NCI-H2029 (cell line): ENCODE data around the gene CTSK.

Experiments
- DNase-seq: peaks from one replicate; lab custom pipeline; 2025; lab: John Stamatoyannopoulos, UW

Gene CTSK

GRCh38 chr1:150760013-150760412 lies 48.0 kb downstream of the CTSK start:
- no peak for DNase-seq

GRCh38 chr1:150753416-150753815 lies 54.6 kb downstream of the CTSK start:
- no peak for DNase-seq

GRCh38 chr1:150751443-150751842 lies 56.6 kb downstream of the CTSK start:
- DNase-seq: no peak

- DNase-seq: no peak
Measured at GRCh38 chr1:150749720-150750311, 58.2 kb downstream of the CTSK start.

GRCh38 chr1:150748878-150749719 lies 59.0 kb downstream of the CTSK start:
- DNase-seq: no peak
